HG02571 (cell line): ENCODE data around the gene EPG5.
"Not testable (repeated sequence)": the region's sequence is repeated elsewhere in the genome, so short reads cannot be mapped to it uniquely, and the experiment has no call there.

ENCODE experiments used
- ATAC-seq: cut with Tn5 transposase; IDR thresholded peaks from one replicate; pipeline ENCODE4 v1.9.1; 2021; ENCODE audit warnings: mild to moderate bottlenecking, moderate library complexity; ENCODE audit not compliant: unreplicated experiment

The EPG5 gene

GRCh38 chr18:45841765-45842442, 125.2 kb downstream of the EPG5 start:
- ATAC-seq, result no peak

- no peak for ATAC-seq
These were observed 125.9 kb downstream of the EPG5 start for GRCh38 chr18:45841060-45841764.

- no peak for ATAC-seq
These were observed 127.4 kb downstream of the EPG5 start for GRCh38 chr18:45839414-45840395.

- ATAC-seq, result no peak
These were observed 128.6 kb downstream of the EPG5 start for GRCh38 chr18:45838302-45839070.

GRCh38 chr18:45837283-45838070, 129.7 kb downstream of the EPG5 start:
- ATAC-seq, result no peak

- no peak for ATAC-seq
These were observed 130.6 kb downstream of the EPG5 start for GRCh38 chr18:45836242-45837205.

- ATAC-seq, result no peak
These were observed 132.0 kb downstream of the EPG5 start for GRCh38 chr18:45835057-45835636.

- ATAC-seq, result no peak
These were observed 132.8 kb downstream of the EPG5 start for GRCh38 chr18:45834306-45834705.

- no peak for ATAC-seq
These were observed 133.3 kb downstream of the EPG5 start for GRCh38 chr18:45833846-45834245.

GRCh38 chr18:45830917-45831316, 136.2 kb downstream of the EPG5 start:
- ATAC-seq, result no peak

- ATAC-seq, result no peak
These were observed 137.3 kb downstream of the EPG5 start for GRCh38 chr18:45829855-45830254.

GRCh38 chr18:45828917-45829811, 138.0 kb downstream of the EPG5 start:
- no peak for ATAC-seq

GRCh38 chr18:45826716-45827115, 140.4 kb downstream of the EPG5 start:
- ATAC-seq, result not testable (repeated sequence)

- no peak for ATAC-seq
These were observed 141.0 kb downstream of the EPG5 start for GRCh38 chr18:45826084-45826483.

- ATAC-seq, result no peak
These were observed 141.7 kb downstream of the EPG5 start, which contains the start of gene SIGLEC15 for GRCh38 chr18:45825258-45826044. TSS of gene SIGLEC15 (plus strand) at chr18:45825675. CDS start at chr18:45825729, 54 bp downstream.

GRCh38 chr18:45821711-45822110, 145.4 kb downstream of the EPG5 start:
- no peak for ATAC-seq
